ENCODE results near the gene MBTPS2.

Gene MBTPS2

DNA sequence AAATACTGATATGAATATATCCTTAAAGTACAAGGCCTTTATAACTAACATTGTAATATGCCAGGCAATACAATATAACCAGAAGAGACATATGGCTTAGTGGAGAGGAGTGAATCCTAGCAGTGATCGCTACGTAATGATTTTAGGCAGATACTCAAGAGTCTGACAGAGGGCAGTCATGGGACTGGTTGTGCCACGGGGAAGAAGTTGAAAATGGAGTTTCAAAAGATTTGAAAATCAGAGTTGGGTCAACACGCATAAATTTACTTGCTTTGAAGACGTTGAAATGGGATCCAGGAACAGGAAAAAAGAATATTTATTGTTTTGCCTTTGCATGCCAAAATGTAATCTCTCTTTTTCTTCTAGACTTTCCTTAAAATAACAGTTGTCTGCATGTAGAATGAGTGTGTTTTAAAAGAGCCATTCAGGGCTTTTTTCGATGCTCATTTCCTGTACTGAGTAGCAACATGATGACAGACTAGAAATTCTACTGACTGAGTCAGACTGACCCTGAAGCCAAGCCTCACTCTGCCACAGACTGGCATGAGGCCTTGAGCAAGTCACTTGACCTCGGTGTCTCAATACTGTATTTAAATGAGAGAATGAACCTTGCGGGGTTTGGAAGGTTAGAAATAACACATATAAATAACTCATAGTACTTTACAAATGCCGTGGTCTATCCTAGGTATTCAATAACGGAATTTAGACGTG, 93.0 kb downstream of the MBTPS2 start:
- no peak for TF ChIP-seq CTCF (IDR thresholded peaks at IDR 0.05; ENCODE audit: insufficient read depth, missing control alignments)
- no peak for DNase-seq (ENCODE audit: insufficient read length, low spot score)
- no peak for FAIRE-seq

DNA sequence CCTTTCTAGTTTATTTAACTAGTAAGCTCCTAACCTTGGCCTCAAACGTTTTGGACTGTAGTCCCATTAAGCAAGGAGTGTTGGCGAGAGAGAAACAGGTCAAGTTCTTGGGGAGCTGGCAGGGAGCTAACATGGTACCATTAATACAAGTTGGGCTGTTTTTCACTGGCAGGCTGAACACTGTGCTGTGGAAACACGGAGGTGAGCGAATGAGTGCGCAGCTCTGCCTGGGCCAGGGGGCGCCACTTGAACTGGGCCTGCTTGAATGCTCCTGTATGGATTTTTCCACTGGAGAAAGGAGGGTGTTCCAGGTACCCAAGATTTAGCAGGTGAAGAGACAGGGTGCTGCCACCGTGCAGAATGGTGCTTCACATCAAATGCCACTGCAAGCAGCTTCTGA, 93.7 kb downstream of the MBTPS2 start:
- no peak for DNase-seq (ENCODE audit: insufficient read length, low spot score)
- no peak for TF ChIP-seq CTCF (IDR thresholded peaks at IDR 0.05; ENCODE audit: insufficient read depth, missing control alignments)
- FAIRE-seq: no peak

- TF ChIP-seq CTCF (IDR thresholded peaks at IDR 0.05; ENCODE audit: insufficient read depth, missing control alignments): no peak
- FAIRE-seq: no peak
- no peak for DNase-seq (ENCODE audit: insufficient read length, low spot score)
Measured at GRCh38 chrX:21934414-21934813, 95.0 kb downstream of the MBTPS2 start.

Data from D721Med (cell line).